A549 (cell line): ENCODE results near the gene FAM170B. TPM values are rescaled to one million over a fixed set of nuclear protein-coding genes. Genes with fewer than 3 reads are reported as not detected.

Source experiments
- ATAC-seq, 2 experiments: fragments of 200-7000 bp in 1 of 2; fragments of >200 bp in 1 of 2; cut with Nextera tagmentation in 1 of 2; cut with Tn5 transposase in 1 of 2; 3 replicates each; pipeline versions ENCODE4 v1.8.0 to v1.9.1; 2018 to 2020; ENCODE audit warnings: mild to moderate bottlenecking in 1 of 2, moderate library complexity in 1 of 2
- CTCF ChIA-PET: fragments of 300-600 bp; sonication (Branson Sonifier 250); formaldehyde crosslinking; extraction: SDS; loops from one replicate; lab custom pipeline; 2021; ENCODE audit warnings: antibody characterized with exemption, inconsistent platforms; lab: Yijun Ruan, JAX
- POLR2A ChIA-PET: fragments of 350-600 bp; formaldehyde crosslinking; extraction: SDS; loops from one replicate; lab custom pipeline; 2021; ENCODE audit warnings: antibody characterized with exemption, inconsistent platforms; lab: Yijun Ruan, JAX
- DNase-seq, 2 experiments: peaks; one replicate each; pipeline versions ENCODE4 v3.0.0 to v3.0.0-alpha.2; 2011 to 2016; ENCODE audit warnings: low read depth in 1 of 2, low spot score in 1 of 2
- FAIRE-seq: peaks from 2 replicates; lab custom pipeline; 2011; peaks lifted over from hg19 to GRCh38; lab: Jason Lieb, UNC
- H3K27ac ChIP-seq, 2 experiments: fragments of >200 bp; sonication (Bioruptor Twin); formaldehyde crosslinking; 3 replicates each; pipeline ENCODE4 v1.5.1; 2016 to 2017
- H3K4me1 ChIP-seq: fragments of >200 bp; sonication (Bioruptor Twin); formaldehyde crosslinking; 3 replicates; pipeline ENCODE4 v1.6.1; 2016
- H3K4me2 ChIP-seq: fragments of >200 bp; sonication (Bioruptor Twin); formaldehyde crosslinking; 3 replicates; pipeline ENCODE4 v1.6.1; 2016
- H3K4me3 ChIP-seq: fragments of >200 bp; sonication (Bioruptor Twin); formaldehyde crosslinking; 3 replicates; pipeline ENCODE4 v1.5.1; 2016
- H3K9me3 ChIP-seq: fragments of >200 bp; sonication (Bioruptor Twin); formaldehyde crosslinking; 3 replicates; pipeline ENCODE4 v1.6.1; 2016
- CBX8 ChIP-seq: fragments of 200-600 bp; sonication (generic); IDR thresholded peaks from 2 replicates; pipeline ENCODE4 v1.6.1; 2016
- EP300 ChIP-seq, 2 experiments: fragments of >200 bp; sonication (Bioruptor Twin); formaldehyde crosslinking; IDR thresholded peaks; 2 replicates in 1 of 2; 3 replicates in 1 of 2; pipeline ENCODE4 v1.6.1; 2016 to 2017
- FOSB ChIP-seq: fragments of 250-450 bp; sonication (Bioruptor Pico); IDR thresholded peaks from 2 replicates; pipeline ENCODE4 v1.5.0; 2020; ENCODE audit warnings: mild to moderate bottlenecking, moderate library complexity
- GATA3 ChIP-seq: IDR thresholded peaks from 2 replicates; pipeline ENCODE4 v1.6.1; 2012; ENCODE audit warnings: borderline replicate concordance
- HDAC2 ChIP-seq: fragments of 200-600 bp; sonication (generic); IDR thresholded peaks from 2 replicates; pipeline ENCODE4 v1.6.1; 2016
- JUN ChIP-seq, 2 experiments: fragments of >200 bp; sonication (Bioruptor Twin); formaldehyde crosslinking; IDR thresholded peaks; 2 replicates in 1 of 2; 3 replicates in 1 of 2; pipeline ENCODE4 v1.6.1; 2016 to 2017
- KDM1A ChIP-seq: fragments of 200-600 bp; sonication (generic); IDR thresholded peaks from 2 replicates; pipeline ENCODE4 v1.6.1; 2016; ENCODE audit warnings: low read depth, mild to moderate bottlenecking
- MAZ ChIP-seq: fragments of 150-350 bp; IDR thresholded peaks from 2 replicates; pipeline ENCODE4 v1.6.1; 2014; ENCODE audit warnings: antibody characterized with exemption, low read depth, low read length, borderline replicate concordance
- NFE2L2 ChIP-seq: fragments of 150-350 bp; conservative IDR thresholded peaks from 2 replicates; pipeline ENCODE4 v1.6.1; 2014; ENCODE audit warnings: low read length
- NPAS2 ChIP-seq: fragments of 250-450 bp; sonication (Bioruptor Pico); IDR thresholded peaks from 2 replicates; pipeline ENCODE4 v1.8.0; 2022; ENCODE audit warnings: mild to moderate bottlenecking, moderate library complexity, borderline replicate concordance
- NR3C1 ChIP-seq: fragments of >200 bp; sonication (Bioruptor Twin); formaldehyde crosslinking; IDR thresholded peaks from 3 replicates; pipeline ENCODE4 v1.6.1; 2017
- POLR2A ChIP-seq: IDR thresholded peaks from 2 replicates; pipeline ENCODE4 v1.6.1; 2012; ENCODE audit warnings: mild to moderate bottlenecking, low read length
- POLR2AphosphoS2 ChIP-seq: conservative IDR thresholded peaks from 2 replicates; pipeline ENCODE4 v1.6.1; 2012; ENCODE audit warnings: low read length, improper control_type of control experiment, inconsistent platforms
- RAD21 ChIP-seq, 2 experiments: fragments of >200 bp in 1 of 2; sonication (Bioruptor Twin) in 1 of 2; formaldehyde crosslinking in 1 of 2; IDR thresholded peaks in 1 of 2; conservative IDR thresholded peaks in 1 of 2; 2 replicates in 1 of 2; 3 replicates in 1 of 2; pipeline ENCODE4 v1.6.1; 2012 to 2018; ENCODE audit warnings: inconsistent platforms in 1 of 2
- RARB ChIP-seq: fragments of 250-450 bp; sonication (Bioruptor Pico); IDR thresholded peaks from 2 replicates; pipeline ENCODE4 v1.8.0; 2021; ENCODE audit warnings: mild to moderate bottlenecking, moderate library complexity
- RCOR1 ChIP-seq: fragments of 150-350 bp; IDR thresholded peaks from 2 replicates; pipeline ENCODE4 v1.6.1; 2014; ENCODE audit warnings: antibody characterized with exemption, low read length, low read depth
- RNF2 ChIP-seq: fragments of 200-600 bp; sonication (generic); IDR thresholded peaks from 2 replicates; pipeline ENCODE4 v1.6.1; 2016; ENCODE audit warnings: low read depth, mild to moderate bottlenecking, antibody characterized with exemption, moderate library complexity, borderline replicate concordance
- SREBF2 ChIP-seq: fragments of 450-650 bp; IDR thresholded peaks from 2 replicates; pipeline ENCODE4 v1.6.1; 2014; ENCODE audit warnings: mild to moderate bottlenecking, moderate library complexity
- WGBS: methylation state at CpG from one replicate; pipeline ENCODE4 v1.1.6; 2017; ENCODE audit errors: missing lambda C conversion rate; 5-methylcytosine and 5-hydroxymethylcytosine counted together
- polyA plus RNA-seq, 4 experiments: library from polyadenylated mRNA; depleted of rRNA in 3 of 4; stranded (reverse); fragments of >200 nt; fragmentation: RNase III in 1 of 4; extraction: RNeasy Plus Mini Kit Qiagen cat#74134 plus additional on column Dnase treatment in 1 of 4; gene quantifications; 2 replicates in 3 of 4; 3 replicates in 1 of 4; pipeline ENCODE4 v1.2.3, GENCODE V29; 2011 to 2017
- TF ChIP-seq, protein P1 (sequence below): fragments of 200-600 bp; sonication (generic); IDR thresholded peaks from 2 replicates; pipeline ENCODE4 v1.6.1; 2016; ENCODE audit warnings: antibody characterized with exemption, mild to moderate bottlenecking, moderate library complexity
- TF ChIP-seq, protein P2 (sequence below): fragments of >200 bp; sonication (Bioruptor Twin); formaldehyde crosslinking; IDR thresholded peaks from 2 replicates; pipeline ENCODE4 v1.6.1; 2016
- TF ChIP-seq, protein P3 (sequence below): IDR thresholded peaks from 2 replicates; pipeline ENCODE4 v1.6.1; 2012
- TF ChIP-seq, protein P4 (sequence below): IDR thresholded peaks from 2 replicates; pipeline ENCODE4 v1.6.1; 2012

The FAM170B gene
- polyA plus RNA-seq, 2 of the 4 experiments (the other 2 are of a cell fraction): not detected

DNA sequence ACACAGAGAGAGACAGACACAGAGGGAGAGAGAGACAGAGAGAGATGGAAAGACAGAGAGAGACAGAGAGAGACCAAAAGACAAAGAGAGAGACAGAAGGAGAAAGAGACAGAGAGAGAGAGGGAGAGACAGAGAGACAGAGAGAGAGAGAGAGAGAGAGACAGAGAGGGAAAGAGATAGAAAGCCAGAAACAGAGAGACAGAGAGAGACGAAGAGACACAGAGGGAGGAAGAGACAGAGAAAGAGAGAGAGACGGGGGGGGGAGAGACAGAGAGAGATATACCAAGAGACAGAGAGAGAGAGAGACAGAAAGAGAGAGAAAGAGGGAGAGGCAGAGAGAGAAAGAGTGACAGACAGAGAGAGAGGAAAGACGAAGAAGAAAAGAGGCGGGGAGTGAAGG is 28.7 kb downstream of the FAM170B start (continued):
- TF ChIP-seq, protein P1, sequence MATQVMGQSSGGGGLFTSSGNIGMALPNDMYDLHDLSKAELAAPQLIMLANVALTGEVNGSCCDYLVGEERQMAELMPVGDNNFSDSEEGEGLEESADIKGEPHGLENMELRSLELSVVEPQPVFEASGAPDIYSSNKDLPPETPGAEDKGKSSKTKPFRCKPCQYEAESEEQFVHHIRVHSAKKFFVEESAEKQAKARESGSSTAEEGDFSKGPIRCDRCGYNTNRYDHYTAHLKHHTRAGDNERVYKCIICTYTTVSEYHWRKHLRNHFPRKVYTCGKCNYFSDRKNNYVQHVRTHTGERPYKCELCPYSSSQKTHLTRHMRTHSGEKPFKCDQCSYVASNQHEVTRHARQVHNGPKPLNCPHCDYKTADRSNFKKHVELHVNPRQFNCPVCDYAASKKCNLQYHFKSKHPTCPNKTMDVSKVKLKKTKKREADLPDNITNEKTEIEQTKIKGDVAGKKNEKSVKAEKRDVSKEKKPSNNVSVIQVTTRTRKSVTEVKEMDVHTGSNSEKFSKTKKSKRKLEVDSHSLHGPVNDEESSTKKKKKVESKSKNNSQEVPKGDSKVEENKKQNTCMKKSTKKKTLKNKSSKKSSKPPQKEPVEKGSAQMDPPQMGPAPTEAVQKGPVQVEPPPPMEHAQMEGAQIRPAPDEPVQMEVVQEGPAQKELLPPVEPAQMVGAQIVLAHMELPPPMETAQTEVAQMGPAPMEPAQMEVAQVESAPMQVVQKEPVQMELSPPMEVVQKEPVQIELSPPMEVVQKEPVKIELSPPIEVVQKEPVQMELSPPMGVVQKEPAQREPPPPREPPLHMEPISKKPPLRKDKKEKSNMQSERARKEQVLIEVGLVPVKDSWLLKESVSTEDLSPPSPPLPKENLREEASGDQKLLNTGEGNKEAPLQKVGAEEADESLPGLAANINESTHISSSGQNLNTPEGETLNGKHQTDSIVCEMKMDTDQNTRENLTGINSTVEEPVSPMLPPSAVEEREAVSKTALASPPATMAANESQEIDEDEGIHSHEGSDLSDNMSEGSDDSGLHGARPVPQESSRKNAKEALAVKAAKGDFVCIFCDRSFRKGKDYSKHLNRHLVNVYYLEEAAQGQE: no peak

DNA sequence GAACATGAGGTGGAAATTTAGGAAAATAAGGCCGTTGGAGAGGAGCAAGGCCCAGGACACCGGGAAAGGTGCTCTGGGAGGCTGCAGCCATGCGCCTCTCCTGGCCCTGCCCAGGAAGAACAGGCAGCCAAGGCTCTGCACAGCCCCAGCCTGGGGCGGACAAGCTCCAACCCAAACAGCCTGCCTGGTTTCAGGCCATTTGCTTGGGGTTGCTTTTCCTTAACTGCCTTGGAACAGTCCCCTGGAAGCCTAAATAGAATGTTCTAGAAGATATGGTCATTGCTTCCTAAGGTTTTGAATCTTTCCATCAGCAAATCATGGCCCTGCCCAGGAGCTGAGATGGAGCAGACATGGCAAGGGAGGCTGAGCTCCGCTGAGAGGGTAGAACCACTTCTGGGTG is 29.5 kb downstream of the FAM170B start:
- 44% methylated on average over 5 of the region's 5 CpGs for WGBS
- DNase-seq: no peak

DNA sequence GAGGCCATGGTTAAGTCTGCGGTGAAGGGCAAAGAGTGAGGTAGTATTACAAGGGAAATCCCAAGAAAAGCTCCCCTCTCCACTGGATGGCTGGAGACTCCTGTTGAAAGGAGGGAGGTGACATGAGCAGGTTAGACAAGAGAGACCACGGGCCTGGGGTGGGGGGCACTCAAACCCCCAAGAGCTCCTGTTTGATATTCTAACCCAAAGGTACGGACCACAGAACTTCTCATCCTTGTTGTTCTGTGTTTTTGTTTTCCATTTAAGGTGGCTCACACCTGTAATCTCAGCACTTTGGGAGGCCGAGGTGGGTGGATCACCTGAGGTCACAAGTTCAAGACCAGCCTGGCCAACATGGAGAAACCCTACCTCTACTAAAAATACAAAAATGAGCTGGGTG is 30.1 kb downstream of the FAM170B start:
- ATAC-seq: no peak
- no peaks in the 10 kb centered on the region for H3K9me3 ChIP-seq
- TF ChIP-seq EP300 (IDR thresholded peaks at IDR 0.05) (no peak), RAD21 (conservative IDR thresholded peaks at IDR 0.05 in 1 of 2, IDR thresholded peaks at IDR 0.05 in 1 of 2) (no peak), GATA3 (no peak)
- TF ChIP-seq, protein P2, sequence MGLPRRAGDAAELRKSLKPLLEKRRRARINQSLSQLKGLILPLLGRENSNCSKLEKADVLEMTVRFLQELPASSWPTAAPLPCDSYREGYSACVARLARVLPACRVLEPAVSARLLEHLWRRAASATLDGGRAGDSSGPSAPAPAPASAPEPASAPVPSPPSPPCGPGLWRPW: no peak
- no peaks in the 10 kb centered on the region for H3K4me1 ChIP-seq
- no peak overlapping the region for H3K4me2 ChIP-seq
- no peak overlapping the region for H3K27ac ChIP-seq
- no peak for FAIRE-seq
- DNase-seq: no peak
- 51% methylated on average over 4 of the region's 4 CpGs for WGBS
- no peak overlapping the region for H3K4me3 ChIP-seq
- CTCF ChIA-PET: no interaction called here
- POLR2A ChIA-PET: no interaction called here

More for the DNA sequence above, 29.5 kb downstream of the FAM170B start:
- H3K4me2 ChIP-seq: no peak overlapping the region
- ATAC-seq (no peak), FAIRE-seq (no peak)
- no peak overlapping the region for H3K4me3 ChIP-seq
- ChIA-PET CTCF (interaction anchor here (0.8 kb wide), 1 partner anchor 448 kb away, joined by 3 read pairs; no protein-coding TSS in a partner anchor), POLR2A (no interaction called here)
- no peaks in the 10 kb centered on the region for H3K9me3 ChIP-seq
- TF ChIP-seq JUN (IDR thresholded peaks at IDR 0.05): no peak
- TF ChIP-seq, protein P3, sequence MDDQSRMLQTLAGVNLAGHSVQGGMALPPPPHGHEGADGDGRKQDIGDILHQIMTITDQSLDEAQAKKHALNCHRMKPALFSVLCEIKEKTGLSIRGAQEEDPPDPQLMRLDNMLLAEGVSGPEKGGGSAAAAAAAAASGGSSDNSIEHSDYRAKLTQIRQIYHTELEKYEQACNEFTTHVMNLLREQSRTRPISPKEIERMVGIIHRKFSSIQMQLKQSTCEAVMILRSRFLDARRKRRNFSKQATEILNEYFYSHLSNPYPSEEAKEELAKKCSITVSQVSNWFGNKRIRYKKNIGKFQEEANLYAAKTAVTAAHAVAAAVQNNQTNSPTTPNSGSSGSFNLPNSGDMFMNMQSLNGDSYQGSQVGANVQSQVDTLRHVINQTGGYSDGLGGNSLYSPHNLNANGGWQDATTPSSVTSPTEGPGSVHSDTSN: no peak
- TF ChIP-seq MAZ: no peak
- TF ChIP-seq RCOR1: no peak
- no peak for TF ChIP-seq POLR2A
- no peak for TF ChIP-seq KDM1A
- no peak for TF ChIP-seq FOSB (CRISPR knock-in tag)
- TF ChIP-seq RAD21 (conservative IDR thresholded peaks at IDR 0.05 in 1 of 2, IDR thresholded peaks at IDR 0.05 in 1 of 2): no peak
- no peak for TF ChIP-seq NFE2L2
- TF ChIP-seq NR3C1: no peak
- TF ChIP-seq, protein P4, sequence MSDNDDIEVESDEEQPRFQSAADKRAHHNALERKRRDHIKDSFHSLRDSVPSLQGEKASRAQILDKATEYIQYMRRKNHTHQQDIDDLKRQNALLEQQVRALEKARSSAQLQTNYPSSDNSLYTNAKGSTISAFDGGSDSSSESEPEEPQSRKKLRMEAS: no peak
- TF ChIP-seq SREBF2: no peak
- TF ChIP-seq HDAC2: no peak
- TF ChIP-seq EP300 (IDR thresholded peaks at IDR 0.05): no peak
- TF ChIP-seq RARB (CRISPR knock-in tag): no peak
- no peak for TF ChIP-seq RNF2
- no peak for TF ChIP-seq NPAS2
- TF ChIP-seq POLR2AphosphoS2: no peak
- TF ChIP-seq CBX8: no peak
- H3K27ac ChIP-seq: no peak overlapping the region
- H3K4me1 ChIP-seq: no peaks in the 10 kb centered on the region
